ENCODE results near the gene SLC14A1.

SLC14A1 gene

DNA sequence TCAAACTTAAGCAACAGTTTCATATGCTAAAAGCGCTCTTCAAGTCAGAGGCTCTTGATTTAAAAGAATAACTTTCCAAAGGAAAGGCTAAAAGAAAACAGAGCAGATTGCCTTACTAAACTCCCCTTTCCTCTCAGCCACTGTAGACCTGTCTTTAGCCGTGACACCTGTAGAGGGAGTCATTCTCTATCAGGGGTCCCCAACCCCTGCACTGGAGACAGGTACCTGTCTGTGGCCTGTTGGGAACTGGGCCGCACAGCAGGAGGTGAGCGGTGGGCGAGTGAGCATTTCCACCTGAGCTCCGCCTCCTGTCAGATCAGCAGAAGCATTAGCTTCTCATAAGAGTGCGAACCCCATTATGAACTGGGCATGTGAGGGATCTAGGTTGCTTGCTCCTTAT, 9.6 kb downstream of the SLC14A1 start:
- WGBS (ENCODE audit: extremely low coverage, insufficient coverage, insufficient read length), result no CpG with 5 or more reads among the region's 7 CpGs
- no peak for DNase-seq
- no peak overlapping the region for H3K4ac ChIP-seq (ENCODE audit: low read depth, low read length)

DNA sequence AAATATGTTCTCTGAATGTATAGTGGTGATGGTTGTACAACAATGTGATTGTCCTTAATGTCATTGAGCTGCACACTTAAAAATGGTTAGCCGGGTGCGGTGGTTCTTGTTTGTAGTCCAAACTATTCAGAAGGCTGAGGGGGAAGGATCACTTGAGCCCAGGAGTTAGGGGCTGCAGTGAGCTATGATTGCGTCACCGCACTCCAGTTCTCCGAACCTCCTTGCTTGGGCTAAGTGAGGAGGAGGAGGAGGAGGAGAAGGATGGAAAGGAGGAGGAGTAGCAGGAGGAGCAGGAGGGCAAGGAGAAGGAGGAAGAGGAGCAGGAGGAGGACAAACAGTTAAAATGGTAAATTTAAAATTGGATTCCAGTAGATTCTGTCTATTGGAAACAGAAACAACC, 10.5 kb downstream of the SLC14A1 start:
- no peak for DNase-seq
- no peak overlapping the region for H2AFZ ChIP-seq (ENCODE audit: insufficient read depth, low read length, poor library complexity)
- no peak overlapping the region for H3K4me3 ChIP-seq (ENCODE audit: low read depth, low read length)
- no peak overlapping the region for H3K23ac ChIP-seq (ENCODE audit: low read length)
- no peak overlapping the region for H4K8ac ChIP-seq (ENCODE audit: low read depth, low read length)
- peaks cover 0 to 2% of the 10 kb centered on the region in 2 experiments for H3K4me1 ChIP-seq (ENCODE audit: control insufficient read depth in 1 of 2, insufficient read depth in 2 of 2, low read length in 2 of 2)
- no peak overlapping the region for H3K4me2 ChIP-seq (ENCODE audit: low read length)
- H3K9me3 ChIP-seq (ENCODE audit: insufficient read depth, low read depth, low read length), result peaks cover 1% of the 10 kb centered on the region
- no peak overlapping the region for H4K91ac ChIP-seq (ENCODE audit: low read depth, low read length)
- no peak overlapping the region for H3K27ac ChIP-seq (ENCODE audit: low read depth, low read length)
- no peaks in the 10 kb centered on the region for H3K27me3 ChIP-seq (ENCODE audit: insufficient read depth, low read length)
- H3K79me2 ChIP-seq (ENCODE audit: control insufficient read depth, insufficient read depth, low read length, poor library complexity), result no peaks in the 10 kb centered on the region
- no peak overlapping the region for H2AK5ac ChIP-seq (ENCODE audit: low read length)
- no peak overlapping the region for H3K18ac ChIP-seq (ENCODE audit: low read length)
- WGBS (ENCODE audit: extremely low coverage, insufficient coverage, insufficient read length), result no CpG with 5 or more reads among the region's 5 CpGs
- H3K36me3 ChIP-seq (ENCODE audit: control insufficient read depth in 1 of 2, insufficient read depth in 2 of 2, low read length in 2 of 2), result no peaks in the 10 kb centered on the region
- H3K9ac ChIP-seq (ENCODE audit: low read length), result no peak overlapping the region
- no peak overlapping the region for H2BK120ac ChIP-seq (ENCODE audit: insufficient read depth, low read length, poor library complexity)
- H2BK5ac ChIP-seq (ENCODE audit: low read depth, low read length, poor library complexity), result no peak overlapping the region
- H3K4ac ChIP-seq (ENCODE audit: low read depth, low read length), result no peak overlapping the region
- H3K79me1 ChIP-seq (ENCODE audit: low read length), result no peaks in the 10 kb centered on the region
- H2BK12ac ChIP-seq (ENCODE audit: low read length), result no peak overlapping the region
- no peak overlapping the region for H4K12ac ChIP-seq (ENCODE audit: low read depth, low read length)
- H3K14ac ChIP-seq (ENCODE audit: low read length), result no peak overlapping the region

More for the DNA sequence above, 9.6 kb downstream of the SLC14A1 start:
- Histone ChIP-seq H3K27me3 (ENCODE audit: insufficient read depth, low read length) (no peaks in the 10 kb centered on the region), H2BK120ac (ENCODE audit: insufficient read depth, low read length, poor library complexity) (no peak overlapping the region), H3K79me2 (ENCODE audit: control insufficient read depth, insufficient read depth, low read length, poor library complexity) (no peaks in the 10 kb centered on the region), H3K18ac (ENCODE audit: low read length) (no peak overlapping the region), H3K23ac (ENCODE audit: low read length) (no peak overlapping the region), H2AFZ (ENCODE audit: insufficient read depth, low read length, poor library complexity) (no peak overlapping the region), H2AK5ac (ENCODE audit: low read length) (no peak overlapping the region), H3K79me1 (ENCODE audit: low read length) (no peaks in the 10 kb centered on the region), H2BK12ac (ENCODE audit: low read length) (no peak overlapping the region), H3K4me2 (ENCODE audit: low read length) (no peak overlapping the region), H3K9ac (ENCODE audit: low read length) (no peak overlapping the region), H2BK5ac (ENCODE audit: low read depth, low read length, poor library complexity) (no peak overlapping the region), H3K36me3 (ENCODE audit: control insufficient read depth in 1 of 2, insufficient read depth in 2 of 2, low read length in 2 of 2) (no peaks in the 10 kb centered on the region), H3K14ac (ENCODE audit: low read length) (no peak overlapping the region), H3K27ac (ENCODE audit: low read depth, low read length) (no peak overlapping the region), H4K91ac (ENCODE audit: low read depth, low read length) (no peak overlapping the region), H4K8ac (ENCODE audit: low read depth, low read length) (no peak overlapping the region), H3K4me1 (ENCODE audit: control insufficient read depth in 1 of 2, insufficient read depth in 2 of 2, low read length in 2 of 2) (peaks cover 0 to 2% of the 10 kb centered on the region in 2 experiments), H4K12ac (ENCODE audit: low read depth, low read length) (no peak overlapping the region), H3K9me3 (ENCODE audit: insufficient read depth, low read depth, low read length) (peaks cover 1% of the 10 kb centered on the region), H3K4me3 (ENCODE audit: low read depth, low read length) (no peak overlapping the region)

DNA sequence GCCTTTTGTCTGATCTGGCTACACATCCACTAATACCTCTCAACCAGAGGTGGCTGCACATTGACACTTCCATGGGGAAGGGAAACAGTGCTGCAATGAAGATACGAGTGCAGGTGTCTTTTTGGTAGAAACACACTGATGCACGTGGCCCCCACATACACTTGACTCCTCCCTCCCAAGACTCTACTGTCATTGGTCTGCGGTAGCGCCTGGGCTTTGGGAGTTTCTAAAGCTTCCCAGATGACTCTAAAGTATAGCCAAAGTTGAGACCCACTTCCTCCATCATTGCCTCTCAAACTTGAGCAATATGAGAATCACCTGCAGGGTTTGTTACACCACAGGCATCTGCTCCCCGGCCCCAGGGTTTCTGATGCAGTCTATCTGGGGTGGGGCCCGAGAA, 11.0 kb downstream of the SLC14A1 start:
- Histone ChIP-seq H3K79me2 (ENCODE audit: control insufficient read depth, insufficient read depth, low read length, poor library complexity) (no peaks in the 10 kb centered on the region), H4K12ac (ENCODE audit: low read depth, low read length) (no peak overlapping the region), H4K8ac (ENCODE audit: low read depth, low read length) (no peak overlapping the region), H4K91ac (ENCODE audit: low read depth, low read length) (no peak overlapping the region), H2AFZ (ENCODE audit: insufficient read depth, low read length, poor library complexity) (no peak overlapping the region), H2BK5ac (ENCODE audit: low read depth, low read length, poor library complexity) (no peak overlapping the region), H3K9ac (ENCODE audit: low read length) (no peak overlapping the region), H3K4me2 (ENCODE audit: low read length) (no peak overlapping the region), H3K36me3 (ENCODE audit: control insufficient read depth in 1 of 2, insufficient read depth in 2 of 2, low read length in 2 of 2) (no peaks in the 10 kb centered on the region), H3K9me3 (ENCODE audit: insufficient read depth, low read depth, low read length) (peaks cover 1% of the 10 kb centered on the region), H3K4me3 (ENCODE audit: low read depth, low read length) (no peak overlapping the region), H3K27me3 (ENCODE audit: insufficient read depth, low read length) (no peaks in the 10 kb centered on the region), H3K4ac (ENCODE audit: low read depth, low read length) (no peak overlapping the region), H3K18ac (ENCODE audit: low read length) (no peak overlapping the region), H3K14ac (ENCODE audit: low read length) (no peak overlapping the region), H2BK120ac (ENCODE audit: insufficient read depth, low read length, poor library complexity) (no peak overlapping the region), H3K4me1 (ENCODE audit: control insufficient read depth in 1 of 2, insufficient read depth in 2 of 2, low read length in 2 of 2) (peaks cover 0 to 2% of the 10 kb centered on the region in 2 experiments), H3K23ac (ENCODE audit: low read length) (no peak overlapping the region), H2AK5ac (ENCODE audit: low read length) (no peak overlapping the region), H2BK12ac (ENCODE audit: low read length) (no peak overlapping the region), H3K79me1 (ENCODE audit: low read length) (no peaks in the 10 kb centered on the region), H3K27ac (ENCODE audit: low read depth, low read length) (no peak overlapping the region)
- no CpG with 5 or more reads among the region's 6 CpGs for WGBS (ENCODE audit: extremely low coverage, insufficient coverage, insufficient read length)
- DNase-seq, result no peak

DNA sequence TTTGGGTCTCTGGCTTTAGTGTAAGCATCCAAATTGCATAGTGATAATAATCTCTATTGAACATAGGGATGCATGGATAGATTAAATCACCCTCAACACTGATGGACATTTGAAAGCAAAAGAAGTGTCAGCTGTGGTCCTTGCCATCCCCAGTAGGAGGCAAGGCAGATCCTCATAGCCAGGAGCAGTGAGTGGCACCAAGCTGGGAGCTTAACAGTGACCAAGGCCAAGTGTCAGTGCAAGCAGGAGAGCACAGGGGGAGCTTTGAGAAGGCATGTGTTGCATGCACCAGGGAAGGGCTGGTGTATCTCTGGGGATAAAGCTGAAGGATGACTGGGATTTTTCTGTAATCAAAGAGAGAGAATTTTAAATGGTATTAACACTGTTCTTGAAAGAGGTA, 14.7 kb downstream of the SLC14A1 start:
- Histone ChIP-seq H3K23ac (ENCODE audit: low read length) (no peak overlapping the region), H3K27me3 (ENCODE audit: insufficient read depth, low read length) (no peaks in the 10 kb centered on the region), H3K79me2 (ENCODE audit: control insufficient read depth, insufficient read depth, low read length, poor library complexity) (no peaks in the 10 kb centered on the region), H3K9ac (ENCODE audit: low read length) (no peak overlapping the region), H4K91ac (ENCODE audit: low read depth, low read length) (no peak overlapping the region), H2AK5ac (ENCODE audit: low read length) (no peak overlapping the region), H3K79me1 (ENCODE audit: low read length) (no peaks in the 10 kb centered on the region), H2BK120ac (ENCODE audit: insufficient read depth, low read length, poor library complexity) (no peak overlapping the region), H3K4me2 (ENCODE audit: low read length) (no peak overlapping the region), H4K8ac (ENCODE audit: low read depth, low read length) (no peak overlapping the region), H2BK5ac (ENCODE audit: low read depth, low read length, poor library complexity) (no peak overlapping the region), H3K36me3 (ENCODE audit: control insufficient read depth in 1 of 2, insufficient read depth in 2 of 2, low read length in 2 of 2) (no peaks in the 10 kb centered on the region), H3K14ac (ENCODE audit: low read length) (no peak overlapping the region), H3K27ac (ENCODE audit: low read depth, low read length) (no peak overlapping the region), H3K4me3 (ENCODE audit: low read depth, low read length) (no peak overlapping the region), H4K12ac (ENCODE audit: low read depth, low read length) (no peak overlapping the region), H3K4me1 (ENCODE audit: control insufficient read depth in 1 of 2, insufficient read depth in 2 of 2, low read length in 2 of 2) (peaks cover 0 to 2% of the 10 kb centered on the region in 2 experiments), H3K18ac (ENCODE audit: low read length) (no peak overlapping the region), H3K9me3 (ENCODE audit: insufficient read depth, low read depth, low read length) (no peaks in the 10 kb centered on the region), H2BK12ac (ENCODE audit: low read length) (no peak overlapping the region), H3K4ac (ENCODE audit: low read depth, low read length) (no peak overlapping the region), H2AFZ (ENCODE audit: insufficient read depth, low read length, poor library complexity) (no peak overlapping the region)
- DNase-seq, result no peak
